Caco-2 (cell line): ENCODE results near the gene FN3KRP. TPM values are rescaled to one million over a fixed set of nuclear protein-coding genes. Genes with fewer than 3 reads are reported as not detected.

ENCODE experiments used
- BruUV-seq: library from RNA; stranded (reverse); fragments of 400-500 nt; replicated peaks from 2 replicates; lab custom pipeline; 2021; lab: Mats Ljungman, UMichigan
- CTCF ChIA-PET: fragments of 300-600 bp; sonication (Branson Sonifier 250); formaldehyde crosslinking; loops from one replicate; lab custom pipeline; 2022; ENCODE audit warnings: antibody characterized with exemption; lab: Charles Lee
- POLR2A ChIA-PET: fragments of 300-600 bp; sonication (Branson Sonifier 250); formaldehyde crosslinking; loops from one replicate; lab custom pipeline; 2022; ENCODE audit warnings: antibody characterized with exemption; lab: Charles Lee
- DNase-seq, 2 experiments: peaks; one replicate each; pipeline versions ENCODE4 v3.0.0 to v3.0.0-alpha.2; 2020 to 2022
- H3K27me3 ChIP-seq: replicated peaks from 2 replicates; pipeline ENCODE4 v1.6.0; 2011; ENCODE audit warnings: low read length; ENCODE audit not compliant: control insufficient read depth, insufficient read depth
- H3K36me3 ChIP-seq: 2 replicates; pipeline ENCODE4 v1.5.1; 2011; ENCODE audit warnings: low read length; ENCODE audit not compliant: control insufficient read depth, insufficient read depth
- H3K4me1 ChIP-seq: fragments of 250-450 bp; sonication (Bioruptor Pico); 2 replicates; pipeline ENCODE4 v1.5.1; 2020; ENCODE audit warnings: mild to moderate bottlenecking
- H3K4me3 ChIP-seq: 2 replicates; pipeline ENCODE4 v1.5.1; 2011; ENCODE audit warnings: low read depth, mild to moderate bottlenecking, control low read depth, low read length
- H3K9me3 ChIP-seq: fragments of 250-450 bp; sonication (Bioruptor Pico); 2 replicates; pipeline ENCODE4 v1.5.1; 2020; ENCODE audit warnings: mild to moderate bottlenecking, moderate library complexity
- H3K27ac Mint-ChIP-seq: one replicate; pipeline ENCODE4 v1.8.0; 2022; ENCODE audit warnings: mixed read lengths; ENCODE audit not compliant: unreplicated experiment
- H3K27me3 Mint-ChIP-seq: one replicate; pipeline ENCODE4 v1.8.0; 2022; ENCODE audit warnings: mixed read lengths; ENCODE audit not compliant: insufficient read depth, unreplicated experiment
- H3K36me3 Mint-ChIP-seq: one replicate; pipeline ENCODE4 v1.8.0; 2022; ENCODE audit warnings: mild to moderate bottlenecking, mixed read lengths; ENCODE audit not compliant: insufficient read depth, unreplicated experiment
- H3K4me1 Mint-ChIP-seq: one replicate; pipeline ENCODE4 v1.8.0; 2022; ENCODE audit warnings: low read depth, mixed read lengths; ENCODE audit not compliant: unreplicated experiment
- H3K4me3 Mint-ChIP-seq: one replicate; pipeline ENCODE4 v1.8.0; 2022; ENCODE audit warnings: mild to moderate bottlenecking, moderate library complexity, mixed read lengths; ENCODE audit not compliant: unreplicated experiment
- H3K9me3 Mint-ChIP-seq: one replicate; pipeline ENCODE4 v1.8.0; 2022; ENCODE audit warnings: mixed read lengths; ENCODE audit not compliant: unreplicated experiment
- CTCF ChIP-seq, 2 experiments: fragments of 200-600 bp in 1 of 2; IDR thresholded peaks; 1 replicate in 1 of 2; 2 replicates in 1 of 2; pipeline versions ENCODE4 v1.5.1 to v1.8.0; 2011 to 2022; ENCODE audit warnings: antibody characterized with exemption in 1 of 2, control low read depth in 1 of 2, inconsistent platforms in 1 of 2, low read depth in 1 of 2, low read length in 1 of 2, mild to moderate bottlenecking in 1 of 2, moderate library complexity in 1 of 2; ENCODE audit not compliant: insufficient read depth in 1 of 2, severe bottlenecking in 1 of 2, unreplicated experiment in 1 of 2
- intact Hi-C: fragments of 100-400 bp; cut with micrococcal nuclease; formaldehyde crosslinking; loops from one replicate; pipeline ENCODE4 v1.10.0; 2022; ENCODE audit not compliant: unreplicated experiment
- total RNA-seq: library from RNA; stranded (reverse); gene quantifications from 2 replicates; pipeline ENCODE4 v1.2.3, GENCODE V29; 2022

FN3KRP gene
- total RNA-seq, 1 experiment from 2014 or later = 53.6 TPM

- Histone ChIP-seq H3K36me3 (no peaks in the 10 kb centered on the region), H3K4me1 (no peaks in the 10 kb centered on the region), H3K9me3 (peaks cover 19% of the 10 kb centered on the region), H3K27me3 (no peaks in the 10 kb centered on the region), H3K4me3 (no peak overlapping the region)
- ChIA-PET CTCF (interaction anchor here (0.6 kb wide), 1 partner anchor 356 kb away, joined by 3 read pairs; no protein-coding TSS in a partner anchor), POLR2A (no interaction called here)
- DNase-seq = no peak
- no peak for TF ChIP-seq CTCF (IDR thresholded peaks at IDR 0.05; ENCODE audit: insufficient read depth in 1 of 2, low read depth in 1 of 2, low read length in 1 of 2, severe bottlenecking in 1 of 2, unreplicated experiment in 1 of 2)
- Mint-ChIP-seq H3K4me1 (no peaks in the 10 kb centered on the region), H3K27ac (no peak overlapping the region), H3K4me3 (no peak overlapping the region), H3K27me3 (no peaks in the 10 kb centered on the region), H3K9me3 (peaks cover 9% of the 10 kb centered on the region), H3K36me3 (no peaks in the 10 kb centered on the region)
- intact Hi-C loops = no loop called here
- no TSS peak for BruUV-seq
Observed at GRCh38 chr17:82684228-82684841, 32.2 kb upstream of the FN3KRP start.

GRCh38 chr17:82685291-82685690, 31.2 kb upstream of the FN3KRP start:
- H3K27ac Mint-ChIP-seq = no peak overlapping the region
- Histone ChIP-seq H3K4me3 (no peak overlapping the region), H3K4me1 (no peaks in the 10 kb centered on the region), H3K27me3 (no peaks in the 10 kb centered on the region), H3K36me3 (no peaks in the 10 kb centered on the region), H3K9me3 (peaks cover 19% of the 10 kb centered on the region)
- no peak for DNase-seq
- ChIA-PET CTCF (no interaction called here), POLR2A (no interaction called here)
- no peaks in the 10 kb centered on the region for H3K4me1 Mint-ChIP-seq
- no peak overlapping the region for H3K4me3 Mint-ChIP-seq
- H3K9me3 Mint-ChIP-seq = peaks cover 9% of the 10 kb centered on the region
- H3K27me3 Mint-ChIP-seq = no peaks in the 10 kb centered on the region
- no peak for TF ChIP-seq CTCF (IDR thresholded peaks at IDR 0.05; ENCODE audit: insufficient read depth in 1 of 2, low read depth in 1 of 2, low read length in 1 of 2, severe bottlenecking in 1 of 2, unreplicated experiment in 1 of 2)
- intact Hi-C loops = no loop called here
- no TSS peak for BruUV-seq
- no peaks in the 10 kb centered on the region for H3K36me3 Mint-ChIP-seq

GRCh38 chr17:82686366-82687324, 29.9 kb upstream of the FN3KRP start:
- intact Hi-C loops = no loop called here
- Mint-ChIP-seq H3K4me1 (no peaks in the 10 kb centered on the region), H3K27ac (no peak overlapping the region), H3K27me3 (no peaks in the 10 kb centered on the region), H3K9me3 (peaks cover 7% of the 10 kb centered on the region), H3K4me3 (no peak overlapping the region), H3K36me3 (no peaks in the 10 kb centered on the region)
- Histone ChIP-seq H3K9me3 (peaks cover 13% of the 10 kb centered on the region), H3K27me3 (no peaks in the 10 kb centered on the region), H3K4me3 (no peak overlapping the region), H3K36me3 (no peaks in the 10 kb centered on the region), H3K4me1 (no peaks in the 10 kb centered on the region)
- POLR2A ChIA-PET = no interaction called here
- no TSS peak for BruUV-seq
- no peak for DNase-seq
- CTCF ChIA-PET = no interaction called here
- no peak for TF ChIP-seq CTCF (IDR thresholded peaks at IDR 0.05; ENCODE audit: insufficient read depth in 1 of 2, low read depth in 1 of 2, low read length in 1 of 2, severe bottlenecking in 1 of 2, unreplicated experiment in 1 of 2)
